HEK293 (cell line): ENCODE results near the gene TRPV5.

Experiments used
- CTCF ChIA-PET: fragments of 350-600 bp; formaldehyde crosslinking; extraction: SDS; loops from one replicate; lab custom pipeline; 2021; ENCODE audit warnings: antibody characterized with exemption; lab: Yijun Ruan, JAX
- POLR2A ChIA-PET: fragments of 300-600 bp; formaldehyde crosslinking; extraction: SDS; loops from one replicate; lab custom pipeline; 2020; ENCODE audit warnings: antibody characterized with exemption, inconsistent platforms; lab: Yijun Ruan, JAX
- H3K27ac ChIP-seq: fragments of 200-500 bp; sonication (Bioruptor generic); 2 replicates; pipeline ENCODE4 v1.5.1; 2014; ENCODE audit warnings: low read depth, low read length, control low read depth, inconsistent platforms; ENCODE audit errors: extremely low read depth
- H3K36me3 ChIP-seq, 2 experiments: fragments of 200-500 bp in 1 of 2; sonication (Bioruptor generic) in 1 of 2; 1 replicate in 1 of 2; 2 replicates in 1 of 2; pipeline ENCODE4 v1.5.1; 2014 to 2017; ENCODE audit warnings: inconsistent platforms in 2 of 2, low read length in 2 of 2; ENCODE audit not compliant: control insufficient read depth in 2 of 2, insufficient read depth in 1 of 2
- H3K4me1 ChIP-seq: fragments of 200-500 bp; sonication (Bioruptor generic); 2 replicates; pipeline ENCODE4 v1.5.1; 2014; ENCODE audit warnings: mild to moderate bottlenecking, low read length, inconsistent platforms; ENCODE audit not compliant: control insufficient read depth, insufficient read depth
- H3K4me3 ChIP-seq: 2 replicates; pipeline ENCODE4 v1.5.1; 2011; ENCODE audit warnings: low read depth, mild to moderate bottlenecking, control low read depth, low read length, moderate library complexity
- H3K9me3 ChIP-seq: fragments of 200-500 bp; sonication (Bioruptor generic); 2 replicates; pipeline ENCODE4 v1.5.1; 2014; ENCODE audit warnings: low read depth, low read length, inconsistent platforms; ENCODE audit not compliant: control insufficient read depth, insufficient read depth
- ELK4 ChIP-seq: IDR thresholded peaks from 2 replicates; pipeline ENCODE4 v1.6.1; 2011; ENCODE audit warnings: mild to moderate bottlenecking, low read depth, low read length, borderline replicate concordance
- FEZF1 ChIP-seq: fragments of 450-650 bp; formaldehyde crosslinking; IDR thresholded peaks from 2 replicates; pipeline ENCODE4 v1.5.1; 2016; ENCODE audit warnings: missing biosample characterization, missing genetic modification characterization
- KLF9 ChIP-seq: fragments of 450-650 bp; formaldehyde crosslinking; IDR thresholded peaks from 2 replicates; pipeline ENCODE4 v1.5.1; 2016; ENCODE audit warnings: missing biosample characterization, missing genetic modification characterization, low read depth
- SALL2 ChIP-seq: fragments of 450-650 bp; formaldehyde crosslinking; IDR thresholded peaks from 2 replicates; pipeline ENCODE4 v1.5.0; 2017; ENCODE audit warnings: missing biosample characterization, mild to moderate bottlenecking, missing genetic modification characterization, borderline replicate concordance
- SCRT1 ChIP-seq: fragments of 450-650 bp; formaldehyde crosslinking; IDR thresholded peaks from 2 replicates; pipeline ENCODE4 v1.5.1; 2016; ENCODE audit warnings: missing biosample characterization, missing genetic modification characterization, borderline replicate concordance
- WT1 ChIP-seq: fragments of 450-650 bp; formaldehyde crosslinking; IDR thresholded peaks from 2 replicates; pipeline ENCODE4 v1.5.1; 2016; ENCODE audit warnings: missing biosample characterization, missing genetic modification characterization
- TF ChIP-seq, protein P1 (sequence below): fragments of 450-650 bp; formaldehyde crosslinking; IDR thresholded peaks from 2 replicates; pipeline ENCODE4 v1.5.1; 2016; ENCODE audit warnings: missing biosample characterization, missing genetic modification characterization, low read depth
- TF ChIP-seq, protein P2 (sequence below): fragments of 450-650 bp; formaldehyde crosslinking; conservative IDR thresholded peaks from 2 replicates; pipeline ENCODE4 v1.5.1; 2016; ENCODE audit warnings: low read depth, missing biosample characterization, missing genetic modification characterization

The TRPV5 gene

DNA sequence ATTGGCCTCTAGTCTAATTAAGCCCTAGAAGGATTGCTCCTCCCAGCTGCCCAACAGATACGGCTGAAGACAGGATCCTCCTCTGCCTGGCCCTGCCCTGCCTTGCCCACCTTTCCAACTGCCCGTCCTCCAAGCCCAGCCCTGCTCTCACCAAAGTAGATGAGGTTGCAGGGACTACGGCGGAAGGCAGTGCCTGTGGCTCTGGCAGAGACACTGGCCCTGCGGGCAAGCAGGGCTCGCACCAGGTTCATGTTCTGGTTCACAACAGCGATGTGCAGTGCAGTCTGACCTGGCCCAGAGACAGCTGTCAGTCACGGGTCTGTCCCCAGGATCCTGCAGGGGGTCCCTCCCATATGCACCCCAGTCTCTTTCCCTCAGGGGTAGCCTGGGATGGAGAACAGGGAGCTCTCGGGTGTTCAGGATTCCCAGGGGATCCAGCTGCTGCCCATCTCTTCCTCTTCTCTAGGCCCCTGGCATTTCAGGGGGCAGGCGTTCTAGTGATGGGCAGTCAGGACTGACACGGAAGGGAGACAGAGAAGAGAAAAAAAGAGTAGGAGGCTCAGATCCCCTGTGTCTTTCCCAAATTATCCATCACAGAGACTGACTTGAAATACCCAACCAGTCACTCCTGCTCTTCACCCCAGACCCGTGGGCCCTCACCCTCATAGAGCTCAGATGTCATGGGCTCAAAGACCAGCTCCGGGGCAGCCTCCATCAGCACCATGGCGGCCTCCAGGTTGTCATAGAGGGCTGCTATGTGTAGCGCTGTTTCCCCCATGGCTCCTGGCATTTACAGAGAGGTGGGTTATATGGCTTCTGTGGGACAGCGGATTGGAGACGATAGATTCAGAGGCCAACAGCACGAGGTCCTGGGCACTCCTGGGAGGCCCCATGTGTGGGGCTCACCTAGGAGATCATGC is 56.3 kb downstream of the TRPV5 start:
- no peak overlapping the region for H3K27ac ChIP-seq
- ChIA-PET CTCF (interaction anchor here (0.5 to 1.3 kb wide), 3 partner anchors 11 to 126 kb away, joined by 3 to 8 read pairs (median 5); no protein-coding TSS in a partner anchor), POLR2A (no interaction called here)
- TF ChIP-seq ELK4 (no peak), KLF9 (no peak), WT1 (tag by site-specific recombination) (no peak), SALL2 (tag by site-specific recombination) (no peak)
- TF ChIP-seq, protein P1, sequence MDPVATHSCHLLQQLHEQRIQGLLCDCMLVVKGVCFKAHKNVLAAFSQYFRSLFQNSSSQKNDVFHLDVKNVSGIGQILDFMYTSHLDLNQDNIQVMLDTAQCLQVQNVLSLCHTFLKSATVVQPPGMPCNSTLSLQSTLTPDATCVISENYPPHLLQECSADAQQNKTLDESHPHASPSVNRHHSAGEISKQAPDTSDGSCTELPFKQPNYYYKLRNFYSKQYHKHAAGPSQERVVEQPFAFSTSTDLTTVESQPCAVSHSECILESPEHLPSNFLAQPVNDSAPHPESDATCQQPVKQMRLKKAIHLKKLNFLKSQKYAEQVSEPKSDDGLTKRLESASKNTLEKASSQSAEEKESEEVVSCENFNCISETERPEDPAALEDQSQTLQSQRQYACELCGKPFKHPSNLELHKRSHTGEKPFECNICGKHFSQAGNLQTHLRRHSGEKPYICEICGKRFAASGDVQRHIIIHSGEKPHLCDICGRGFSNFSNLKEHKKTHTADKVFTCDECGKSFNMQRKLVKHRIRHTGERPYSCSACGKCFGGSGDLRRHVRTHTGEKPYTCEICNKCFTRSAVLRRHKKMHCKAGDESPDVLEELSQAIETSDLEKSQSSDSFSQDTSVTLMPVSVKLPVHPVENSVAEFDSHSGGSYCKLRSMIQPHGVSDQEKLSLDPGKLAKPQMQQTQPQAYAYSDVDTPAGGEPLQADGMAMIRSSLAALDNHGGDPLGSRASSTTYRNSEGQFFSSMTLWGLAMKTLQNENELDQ (tag by site-specific recombination) = no peak
- TF ChIP-seq, protein P2, sequence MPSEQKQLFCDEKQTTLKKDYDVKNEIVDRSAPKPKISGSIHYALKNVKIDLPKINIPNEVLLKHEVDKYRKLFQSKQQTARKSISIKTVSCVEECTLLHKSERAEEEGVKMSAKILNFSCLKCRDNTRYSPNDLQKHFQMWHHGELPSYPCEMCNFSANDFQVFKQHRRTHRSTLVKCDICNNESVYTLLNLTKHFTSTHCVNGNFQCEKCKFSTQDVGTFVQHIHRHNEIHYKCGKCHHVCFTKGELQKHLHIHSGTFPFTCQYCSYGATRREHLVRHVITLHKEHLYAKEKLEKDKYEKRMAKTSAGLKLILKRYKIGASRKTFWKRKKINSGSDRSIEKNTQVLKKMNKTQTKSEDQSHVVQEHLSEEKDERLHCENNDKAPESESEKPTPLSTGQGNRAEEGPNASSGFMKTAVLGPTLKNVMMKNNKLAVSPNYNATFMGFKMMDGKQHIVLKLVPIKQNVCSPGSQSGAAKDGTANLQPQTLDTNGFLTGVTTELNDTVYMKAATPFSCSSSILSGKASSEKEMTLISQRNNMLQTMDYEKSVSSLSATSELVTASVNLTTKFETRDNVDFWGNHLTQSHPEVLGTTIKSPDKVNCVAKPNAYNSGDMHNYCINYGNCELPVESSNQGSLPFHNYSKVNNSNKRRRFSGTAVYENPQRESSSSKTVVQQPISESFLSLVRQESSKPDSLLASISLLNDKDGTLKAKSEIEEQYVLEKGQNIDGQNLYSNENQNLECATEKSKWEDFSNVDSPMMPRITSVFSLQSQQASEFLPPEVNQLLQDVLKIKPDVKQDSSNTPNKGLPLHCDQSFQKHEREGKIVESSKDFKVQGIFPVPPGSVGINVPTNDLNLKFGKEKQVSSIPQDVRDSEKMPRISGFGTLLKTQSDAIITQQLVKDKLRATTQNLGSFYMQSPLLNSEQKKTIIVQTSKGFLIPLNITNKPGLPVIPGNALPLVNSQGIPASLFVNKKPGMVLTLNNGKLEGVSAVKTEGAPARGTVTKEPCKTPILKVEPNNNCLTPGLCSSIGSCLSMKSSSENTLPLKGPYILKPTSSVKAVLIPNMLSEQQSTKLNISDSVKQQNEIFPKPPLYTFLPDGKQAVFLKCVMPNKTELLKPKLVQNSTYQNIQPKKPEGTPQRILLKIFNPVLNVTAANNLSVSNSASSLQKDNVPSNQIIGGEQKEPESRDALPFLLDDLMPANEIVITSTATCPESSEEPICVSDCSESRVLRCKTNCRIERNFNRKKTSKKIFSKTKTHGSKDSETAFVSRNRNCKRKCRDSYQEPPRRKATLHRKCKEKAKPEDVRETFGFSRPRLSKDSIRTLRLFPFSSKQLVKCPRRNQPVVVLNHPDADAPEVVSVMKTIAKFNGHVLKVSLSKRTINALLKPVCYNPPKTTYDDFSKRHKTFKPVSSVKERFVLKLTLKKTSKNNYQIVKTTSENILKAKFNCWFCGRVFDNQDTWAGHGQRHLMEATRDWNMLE (tag by site-specific recombination) = no peak
- no peaks in the 10 kb centered on the region for H3K4me1 ChIP-seq
- H3K4me3 ChIP-seq = no peak overlapping the region
- H3K36me3 ChIP-seq = peaks cover 0 to 2% of the 10 kb centered on the region in 2 experiments; a peak in 1 of 3 replicates
- H3K9me3 ChIP-seq = no peaks in the 10 kb centered on the region

- CTCF ChIA-PET = interaction anchor here (1.2 to 1.3 kb wide), 2 partner anchors 10 to 127 kb away, joined by 5 to 8 read pairs; no protein-coding TSS in a partner anchor
- Histone ChIP-seq H3K4me1 (no peaks in the 10 kb centered on the region), H3K4me3 (no peak overlapping the region), H3K9me3 (no peaks in the 10 kb centered on the region), H3K27ac (no peak overlapping the region)
- POLR2A ChIA-PET = no interaction called here
- TF ChIP-seq FEZF1 (tag by site-specific recombination) (no peak), SCRT1 (tag by site-specific recombination) (0 out of 2 replicates have a peak, but pooled peaks have one; percentile 15)
- TF ChIP-seq, all 188 proteins: peak for 1
- H3K36me3 ChIP-seq = peaks cover 0 to 10% of the 10 kb centered on the region in 2 experiments; a peak in 1 of 3 replicates
Observed at GRCh38 chr7:142876236-142876960, 57.1 kb downstream of the TRPV5 start.
